GM12892 (cell line): ENCODE results near the gene NEB.

Experiments
- POLR2A ChIP-seq: IDR thresholded peaks from 2 replicates; pipeline ENCODE4 v1.6.1; 2011; ENCODE audit warnings: low read depth, low read length, control low read depth
- POLR2AphosphoS5 ChIP-seq: IDR thresholded peaks from 2 replicates; pipeline ENCODE4 v1.6.1; 2011; ENCODE audit warnings: low read depth, low read length, control low read depth
- TAF1 ChIP-seq: IDR thresholded peaks from 2 replicates; pipeline ENCODE4 v1.6.1; 2011; ENCODE audit warnings: low read depth, mild to moderate bottlenecking, control low read depth, low read length, borderline replicate concordance

DNA sequence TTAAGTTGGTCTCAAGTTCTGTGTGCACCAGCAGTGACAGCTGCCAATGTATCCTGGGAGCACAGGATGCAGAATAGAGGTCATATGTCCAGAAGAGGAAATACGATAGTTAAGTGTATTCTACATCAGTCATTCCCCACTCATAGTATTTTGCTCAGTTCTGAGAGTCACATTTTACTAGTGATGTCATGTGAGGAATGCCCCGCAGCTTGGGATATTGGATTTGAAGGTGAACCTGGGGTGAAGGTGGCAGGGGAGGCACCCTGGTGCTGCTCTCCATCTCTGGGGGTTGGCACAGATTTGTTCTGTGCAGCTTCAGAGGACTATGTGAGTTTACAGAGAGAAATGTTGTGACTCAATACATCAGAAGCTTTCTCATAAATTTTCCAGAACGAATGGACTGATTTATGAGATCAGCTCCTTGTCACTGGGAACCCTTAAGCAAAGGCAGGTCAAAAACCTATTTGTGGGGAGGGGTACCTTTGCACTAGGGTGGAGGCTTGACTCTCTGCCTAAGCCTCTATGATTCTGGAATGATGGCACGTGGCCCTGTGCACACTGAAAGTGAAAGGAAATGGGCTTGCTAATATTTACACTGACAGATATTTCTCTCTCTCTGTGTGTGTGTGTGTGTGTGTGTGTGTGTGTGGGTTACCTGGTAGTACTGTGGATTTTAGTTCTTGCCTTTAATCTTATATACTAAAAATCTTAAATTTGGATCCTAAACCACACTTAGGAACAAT lies 95.9 kb downstream of the NEB start:
- TF ChIP-seq POLR2A (no peak), POLR2AphosphoS5 (no peak), TAF1 (no peak)
